PC-9 (cell line): ENCODE results near the gene EIF3K.
"Not testable (repeated sequence)": the region's sequence is repeated elsewhere in the genome, so short reads cannot be mapped to it uniquely, and the experiment has no call there.

Source experiments
- CTCF ChIP-seq: fragments of 200-600 bp; sonication (generic); conservative IDR thresholded peaks from 2 replicates; pipeline ENCODE4 v1.6.1; 2017; ENCODE audit warnings: mixed run types, antibody characterized with exemption, mild to moderate bottlenecking, moderate library complexity
- EZH2 ChIP-seq: fragments of 200-600 bp; sonication (generic); IDR thresholded peaks from 2 replicates; pipeline ENCODE4 v1.8.0; 2017; ENCODE audit warnings: antibody characterized with exemption, low read depth

- TF ChIP-seq CTCF, EZH2: not testable (repeated sequence)
These were observed 39.7 kb upstream of the EIF3K start for GRCh38 chr19:38579304-38579703.
